ENCODE data around the gene PPARD.
"Not testable (repeated sequence)": the region's sequence is repeated elsewhere in the genome, so short reads cannot be mapped to it uniquely, and the experiment has no call there.

Gene PPARD

DNA sequence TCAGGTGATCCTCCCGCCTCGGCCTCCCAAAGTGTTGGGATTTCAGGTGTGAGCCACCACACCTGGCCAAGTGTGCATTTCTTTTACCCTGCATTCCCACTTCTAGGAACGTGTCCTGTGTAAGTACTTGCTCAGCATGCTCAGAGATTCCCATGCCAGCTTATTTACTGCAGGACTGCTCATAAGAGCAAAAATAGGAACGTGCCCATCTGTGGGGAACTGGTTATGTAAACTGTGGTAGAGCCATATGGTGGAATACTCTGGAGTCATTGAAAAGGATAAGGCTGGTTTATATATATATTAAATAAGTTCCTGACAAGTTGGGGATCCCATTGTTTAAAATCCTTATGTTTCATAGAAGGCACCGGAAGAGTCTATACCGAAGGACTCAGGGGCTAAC is 71.6 kb downstream of the PPARD start:
- no peak for DNase-seq

DNA sequence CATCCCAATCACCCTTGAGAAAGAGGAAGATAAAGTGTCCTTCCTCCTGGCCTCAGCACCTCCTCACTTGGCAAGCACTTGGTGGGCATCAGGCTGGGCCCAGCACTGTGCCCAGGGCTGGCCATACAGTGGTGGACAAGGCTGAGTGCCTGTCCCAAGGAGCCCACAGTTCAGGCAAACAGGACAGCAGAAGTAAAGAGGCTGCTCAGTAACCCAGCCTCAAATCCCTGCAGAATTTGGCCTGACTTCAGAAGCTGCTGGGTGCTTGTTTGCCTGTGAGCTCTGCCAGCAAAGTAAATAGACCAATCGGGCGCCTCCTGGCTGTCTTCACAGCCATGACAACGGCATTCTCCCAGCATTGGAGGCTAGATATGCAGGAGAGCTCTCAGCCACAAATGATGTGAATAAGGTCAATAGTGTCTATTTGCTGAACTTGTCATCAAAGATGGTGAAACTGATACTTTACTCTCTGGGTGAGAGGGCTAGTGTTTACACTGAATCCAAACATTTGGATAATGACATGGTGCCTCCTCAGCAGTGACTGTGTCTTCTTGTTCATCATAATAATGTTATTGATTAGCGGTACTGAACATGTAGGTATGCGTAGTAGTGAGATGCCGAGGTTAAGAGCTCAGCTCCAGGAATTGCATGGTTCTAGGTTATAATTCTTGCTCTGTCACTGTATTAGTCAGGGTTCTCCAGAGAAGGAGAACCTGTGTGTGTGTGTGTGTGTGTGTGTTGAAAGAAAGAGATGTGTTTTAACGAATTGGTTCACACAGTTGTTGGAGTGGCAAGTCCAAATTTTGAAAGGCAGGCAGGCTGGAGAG is 72.9 kb downstream of the PPARD start:
- DNase-seq = peak; percentile 16

DNA sequence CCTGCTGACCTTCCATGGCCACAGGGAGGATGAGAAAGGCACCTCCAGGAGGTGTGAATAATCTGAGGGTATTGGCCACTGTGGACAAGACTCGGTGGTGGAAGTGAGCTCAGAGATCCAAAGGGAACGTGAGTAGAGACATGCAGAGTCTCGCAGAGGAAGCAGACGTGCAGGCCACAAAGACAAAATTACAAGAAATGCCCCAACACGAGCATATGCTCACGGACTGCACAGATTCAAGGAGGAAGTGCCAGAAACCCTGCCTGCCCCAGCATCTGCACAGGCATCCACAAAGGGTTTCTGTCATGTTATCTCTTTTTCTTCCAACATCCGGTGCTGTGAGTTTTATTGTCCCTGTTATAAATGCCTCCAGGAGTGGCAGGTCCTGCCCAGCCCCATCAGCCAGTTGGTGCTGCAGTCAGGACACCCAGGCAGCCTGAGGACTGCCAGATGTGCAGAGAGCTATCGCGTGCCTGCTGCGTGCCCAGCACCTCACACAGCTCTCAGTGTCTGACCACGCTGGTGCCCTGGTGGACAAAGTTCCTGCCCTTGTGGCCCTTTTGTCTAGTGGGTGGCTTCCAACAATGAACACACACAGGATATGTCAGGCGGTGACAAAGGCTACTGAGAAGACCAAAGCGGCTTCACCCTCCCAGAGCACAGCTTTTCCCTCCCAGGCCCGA is 75.8 kb downstream of the PPARD start:
- DNase-seq = no peak

DNA sequence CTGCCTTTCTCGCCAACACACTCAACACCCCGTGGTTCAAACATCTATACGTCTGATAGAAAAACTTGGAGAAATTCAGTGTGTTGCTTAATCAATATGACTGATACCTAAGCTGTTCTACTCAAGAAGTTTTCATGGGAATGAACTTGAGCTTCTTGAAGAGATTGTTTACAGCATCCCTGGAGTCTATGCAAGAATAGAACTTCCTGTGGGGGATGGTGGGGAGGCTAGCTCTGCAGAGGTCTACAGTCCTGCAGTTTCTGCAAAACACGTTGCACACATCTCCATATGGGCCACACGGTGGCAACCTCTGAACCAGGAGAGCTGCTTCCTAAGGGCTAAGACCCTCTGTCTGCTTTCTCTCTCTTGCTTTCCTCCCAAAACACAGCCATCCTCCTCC is 77.1 kb downstream of the PPARD start:
- DNase-seq = no peak

DNA sequence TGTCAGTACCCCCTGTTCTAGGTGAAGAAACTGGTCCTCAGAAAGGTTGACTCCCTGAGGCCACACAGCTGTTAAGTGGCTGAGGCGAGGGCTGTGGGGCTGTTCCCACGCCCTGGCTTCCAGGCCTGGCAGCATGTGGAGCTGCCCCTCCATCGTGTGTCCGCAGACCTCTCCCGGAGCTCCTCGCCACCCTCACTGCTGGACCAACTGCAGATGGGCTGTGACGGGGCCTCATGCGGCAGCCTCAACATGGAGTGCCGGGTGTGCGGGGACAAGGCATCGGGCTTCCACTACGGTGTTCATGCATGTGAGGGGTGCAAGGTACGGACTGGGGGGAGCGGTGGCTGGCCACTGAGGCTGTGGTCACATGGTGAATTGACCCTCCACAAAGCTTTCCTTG is 77.6 kb downstream of the PPARD start:
- no peak for DNase-seq

DNA sequence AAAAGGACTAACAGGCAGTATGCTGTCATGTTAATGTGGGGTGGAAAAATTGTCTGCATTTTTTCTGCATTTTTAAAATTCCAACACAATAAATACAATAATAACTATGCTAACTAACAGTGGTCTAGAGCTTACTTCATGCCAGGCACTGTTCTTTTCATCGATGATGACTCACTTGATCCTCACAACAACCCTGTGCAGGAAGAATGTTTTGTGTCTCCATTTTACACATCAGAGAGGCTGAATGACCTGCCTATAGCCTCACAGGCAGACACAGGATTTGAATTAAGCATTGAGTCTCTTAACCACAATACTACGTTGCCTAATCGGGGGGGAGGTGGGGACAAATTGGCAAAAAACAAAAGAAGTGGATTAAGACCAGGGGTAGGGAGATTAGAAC is 82.9 kb downstream of the PPARD start:
- no peak for DNase-seq

DNA sequence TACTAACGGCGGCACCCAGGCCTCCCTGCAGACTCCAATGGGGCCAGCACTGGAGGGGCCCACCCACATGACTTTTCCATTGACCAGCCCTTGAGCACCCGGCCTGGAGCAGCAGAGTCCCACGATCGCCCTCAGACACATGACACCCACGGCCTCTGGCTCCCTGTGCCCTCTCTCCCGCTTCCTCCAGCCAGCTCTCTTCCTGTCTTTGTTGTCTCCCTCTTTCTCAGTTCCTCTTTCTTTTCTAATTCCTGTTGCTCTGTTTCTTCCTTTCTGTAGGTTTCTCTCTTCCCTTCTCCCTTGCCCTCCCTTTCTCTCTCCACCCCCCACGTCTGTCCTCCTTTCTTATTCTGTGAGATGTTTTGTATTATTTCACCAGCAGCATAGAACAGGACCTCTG is 83.7 kb downstream of the PPARD start:
- no peak for DNase-seq

DNA sequence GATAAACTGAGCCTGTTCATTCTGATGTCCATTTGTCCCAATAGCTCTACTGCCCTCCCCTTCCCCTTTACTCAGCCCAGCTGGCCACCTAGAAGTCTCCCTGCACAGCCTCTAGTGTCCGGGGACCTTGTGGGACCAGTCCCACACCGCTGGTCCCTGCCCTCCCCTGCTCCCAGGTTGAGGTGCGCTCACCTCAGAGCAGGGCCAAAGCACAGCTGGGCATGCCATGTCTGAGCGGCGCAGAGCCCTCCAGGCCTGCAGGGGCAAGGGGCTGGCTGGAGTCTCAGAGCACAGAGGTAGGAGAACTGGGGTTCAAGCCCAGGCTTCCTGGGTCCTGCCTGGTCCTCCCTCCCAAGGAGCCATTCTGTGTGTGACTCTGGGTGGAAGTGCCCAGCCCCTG is 85.1 kb downstream of the PPARD start:
- DNase-seq = no peak

DNA sequence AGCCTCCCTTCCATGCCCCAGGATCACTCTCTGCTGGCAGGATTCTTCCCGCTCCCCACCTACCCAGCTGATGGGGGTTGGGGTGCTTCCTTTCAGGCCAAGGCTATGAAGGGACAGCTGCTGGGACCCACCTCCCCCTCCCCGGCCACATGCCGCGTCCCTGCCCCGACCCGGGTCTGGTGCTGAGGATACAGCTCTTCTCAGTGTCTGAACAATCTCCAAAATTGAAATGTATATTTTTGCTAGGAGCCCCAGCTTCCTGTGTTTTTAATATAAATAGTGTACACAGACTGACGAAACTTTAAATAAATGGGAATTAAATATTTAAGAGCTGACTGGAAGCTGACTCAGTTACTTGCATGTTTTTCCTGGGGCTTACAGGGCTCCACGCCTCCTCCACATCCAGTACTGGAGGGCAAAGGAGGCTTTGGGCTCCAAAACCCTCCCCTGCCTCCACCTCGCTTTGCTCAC is 85.5 kb downstream of the PPARD start:
- DNase-seq = no peak

DNA sequence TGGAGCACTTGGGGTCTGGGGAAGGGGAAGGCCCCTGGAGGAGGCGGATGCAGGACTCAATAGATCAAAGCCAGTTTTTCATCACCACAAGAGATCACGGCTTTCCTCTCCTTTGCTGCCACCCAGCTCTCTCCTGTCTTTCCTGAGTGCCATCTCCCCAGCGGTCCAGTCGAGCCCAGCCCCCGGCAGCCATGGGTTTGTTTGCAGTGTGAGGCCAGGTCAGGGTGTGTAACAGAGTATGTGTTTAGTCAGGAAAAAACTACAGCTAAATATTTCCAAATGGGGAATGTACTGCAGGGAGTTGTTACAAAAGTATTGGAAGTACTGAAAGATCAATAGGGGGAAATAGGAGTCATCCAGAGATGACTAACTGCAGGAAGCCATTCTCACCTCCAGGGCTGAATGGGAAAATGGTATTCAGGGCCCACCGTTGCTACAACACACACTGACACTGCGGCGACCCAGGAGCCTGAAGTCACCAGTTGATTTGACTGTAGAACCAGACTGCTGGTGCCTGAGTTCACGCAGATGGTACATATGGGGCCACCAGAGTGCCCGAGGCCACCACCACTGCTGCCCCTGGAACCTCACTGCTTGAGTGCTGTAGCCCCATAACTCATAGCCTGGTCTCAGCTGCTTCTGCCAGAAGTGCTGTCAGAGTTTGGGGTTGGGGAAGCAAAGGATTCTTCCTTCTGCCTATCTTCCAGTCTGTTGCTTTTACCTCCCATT is 86.2 kb downstream of the PPARD start:
- DNase-seq = no peak

DNA sequence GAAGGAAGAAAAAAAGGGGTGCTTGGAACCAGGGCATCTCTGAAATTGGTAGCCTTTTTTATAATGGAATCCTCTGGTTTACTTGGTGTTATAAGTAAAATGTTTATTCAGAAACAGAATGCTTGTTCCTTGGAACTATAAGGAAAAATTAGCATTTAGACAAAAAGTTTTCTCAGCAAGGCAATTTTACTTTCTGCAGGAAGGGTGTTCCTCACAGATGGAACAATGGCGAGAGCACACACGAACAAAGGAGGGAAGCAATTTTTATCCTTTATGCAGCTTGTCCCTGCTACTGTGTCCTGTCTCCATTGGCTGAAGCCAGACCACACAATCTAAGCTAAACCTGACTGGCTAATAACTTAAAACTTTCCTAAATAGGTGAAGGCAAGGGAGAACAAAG is 87.1 kb downstream of the PPARD start:
- no peak for DNase-seq

DNA sequence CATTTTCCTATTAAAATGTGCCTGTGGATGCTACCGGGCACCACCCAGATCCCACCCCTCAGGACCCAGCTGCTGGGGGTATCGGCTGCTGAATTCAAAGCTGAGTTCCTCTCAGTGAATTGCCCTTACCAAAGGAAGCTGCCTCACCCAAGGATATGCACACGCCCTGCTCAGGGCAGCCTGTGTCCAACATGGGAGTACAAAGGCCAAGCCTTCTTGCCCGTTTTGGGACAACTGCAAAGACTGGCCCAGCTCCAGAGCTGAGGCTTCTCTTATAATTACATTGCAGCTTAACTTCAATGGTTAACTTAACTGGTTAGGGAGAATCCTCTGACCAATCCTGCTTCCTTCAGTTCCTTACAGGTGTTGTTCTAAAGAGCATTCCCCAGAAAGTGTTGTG is 89.9 kb downstream of the PPARD start:
- no peak for DNase-seq

DNA sequence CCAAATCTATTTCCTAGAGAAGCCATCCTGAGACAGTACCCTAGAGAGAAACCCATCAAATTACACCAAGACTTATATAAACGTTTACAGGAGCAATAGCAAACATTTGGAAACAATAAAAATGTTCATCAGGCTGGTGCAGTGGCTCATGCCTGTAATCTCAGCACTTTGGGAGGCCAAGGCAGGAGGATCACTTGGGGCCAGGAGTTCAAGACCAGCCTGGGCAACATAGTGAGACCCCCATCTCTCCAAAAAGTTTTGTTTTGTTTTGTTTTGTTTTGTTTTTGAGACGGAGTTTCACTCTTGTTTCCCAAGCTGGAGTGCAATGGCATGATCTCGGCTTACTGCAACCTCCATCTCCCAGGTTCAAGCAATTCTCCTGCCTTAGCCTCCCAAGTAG is 90.3 kb downstream of the PPARD start:
- not testable (repeated sequence) for DNase-seq

DNA sequence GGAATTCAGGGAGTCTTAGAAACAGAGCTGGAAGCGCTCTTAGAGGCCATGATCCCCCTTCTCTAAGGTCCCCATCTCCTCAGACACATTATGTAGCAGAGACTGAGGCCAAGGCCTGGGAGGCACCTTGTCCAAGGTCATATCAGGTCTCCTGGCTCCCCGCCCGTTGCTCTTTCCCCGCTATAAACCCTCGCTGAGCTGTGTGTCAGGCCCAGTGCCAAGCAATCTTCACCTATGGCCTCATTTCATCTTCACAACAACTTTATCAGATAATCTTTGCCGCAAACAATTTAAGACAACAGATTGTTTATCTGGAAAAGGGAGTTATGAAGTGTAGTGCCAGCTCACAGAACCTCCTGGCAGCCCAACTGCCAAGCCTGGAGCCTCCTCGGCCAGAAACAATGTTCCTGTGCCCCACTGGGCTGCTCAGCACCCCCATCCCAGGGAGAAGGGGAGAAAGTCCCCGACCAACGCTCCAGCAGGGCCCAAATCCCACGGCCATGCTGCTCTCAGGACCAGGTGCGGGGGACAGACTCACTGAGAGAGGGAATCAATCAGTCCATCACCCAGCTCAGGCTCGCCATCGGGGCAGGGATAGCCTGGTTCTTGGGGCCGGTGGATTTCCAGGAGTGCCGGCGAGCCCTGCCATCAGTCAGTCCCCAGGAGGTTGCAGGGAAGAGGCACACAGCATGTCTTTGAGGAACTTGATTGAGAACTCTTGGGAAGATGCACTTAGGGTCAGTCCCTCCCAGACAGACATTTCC is 92.9 kb downstream of the PPARD start:
- no peak for DNase-seq

DNA sequence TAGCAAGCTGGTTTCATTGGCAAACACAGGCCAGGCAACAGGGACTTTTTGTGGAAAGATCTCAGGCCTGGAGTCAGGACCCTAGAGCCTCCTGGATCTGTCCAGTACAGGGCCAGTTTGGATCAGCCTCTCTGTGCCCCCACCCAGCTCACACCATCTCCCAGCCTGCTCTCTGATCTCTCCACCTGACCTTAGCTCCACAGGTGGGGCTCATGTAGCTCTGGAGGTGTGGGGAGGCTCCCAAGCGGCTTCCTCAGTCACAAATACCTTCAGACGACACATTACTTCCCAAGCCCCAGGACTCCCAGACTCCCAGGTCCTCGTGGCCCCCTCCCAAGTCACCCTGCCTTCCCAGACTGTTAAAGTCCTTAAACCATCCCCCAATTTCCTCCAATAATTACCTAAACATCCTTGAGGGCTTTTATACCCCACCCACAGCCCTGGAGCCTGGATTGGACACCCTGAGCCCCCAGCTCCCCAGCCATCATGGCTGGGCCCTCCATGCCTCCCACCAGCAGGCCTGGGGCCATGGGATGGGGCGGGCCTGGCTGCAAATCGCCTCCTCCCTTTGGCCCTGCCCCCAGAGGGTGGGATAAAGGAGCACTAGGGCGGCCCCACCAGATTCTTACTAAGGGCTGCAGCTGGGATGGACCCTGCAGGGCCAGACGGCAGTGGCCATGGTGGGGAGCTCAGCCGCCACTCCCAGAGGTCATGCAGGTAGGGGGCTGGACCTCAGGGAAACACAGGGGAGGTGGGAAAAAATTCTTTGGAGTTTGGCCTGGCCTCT is 93.9 kb downstream of the PPARD start:
- DNase-seq = no peak

DNA sequence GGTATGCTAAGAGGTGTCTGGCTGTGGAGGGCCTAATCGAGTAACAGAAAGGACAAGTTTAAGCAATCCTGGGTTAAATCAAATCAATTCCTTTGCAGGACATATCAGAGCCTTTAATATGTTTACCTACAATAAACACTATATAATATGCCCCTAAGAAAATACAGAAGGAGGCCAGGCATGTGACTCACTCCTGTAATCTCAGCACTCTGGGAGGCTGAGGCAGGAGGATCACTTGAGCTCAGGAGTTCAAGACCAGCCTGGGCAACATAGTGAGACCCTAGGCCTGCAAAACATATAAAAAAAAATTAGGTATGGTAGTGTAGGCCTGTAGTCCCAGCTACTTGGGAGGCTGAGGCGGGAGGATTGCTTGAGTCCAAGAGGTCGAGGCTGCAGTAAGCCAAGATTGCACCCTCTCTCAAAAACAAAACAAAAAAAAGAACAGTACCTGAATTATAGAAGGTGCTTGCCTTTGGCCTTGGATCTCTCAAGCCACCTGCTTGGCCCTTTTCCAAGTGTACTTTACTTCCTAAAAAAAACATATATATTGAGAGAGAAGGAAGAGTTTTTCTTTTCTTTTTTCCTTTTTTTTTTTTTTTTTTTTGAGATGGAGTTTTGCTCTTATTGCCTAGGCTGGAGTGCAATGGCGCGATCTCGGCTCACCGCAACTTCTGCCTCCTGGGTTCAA is 96.2 kb downstream of the PPARD start:
- not testable (repeated sequence) for DNase-seq

DNA sequence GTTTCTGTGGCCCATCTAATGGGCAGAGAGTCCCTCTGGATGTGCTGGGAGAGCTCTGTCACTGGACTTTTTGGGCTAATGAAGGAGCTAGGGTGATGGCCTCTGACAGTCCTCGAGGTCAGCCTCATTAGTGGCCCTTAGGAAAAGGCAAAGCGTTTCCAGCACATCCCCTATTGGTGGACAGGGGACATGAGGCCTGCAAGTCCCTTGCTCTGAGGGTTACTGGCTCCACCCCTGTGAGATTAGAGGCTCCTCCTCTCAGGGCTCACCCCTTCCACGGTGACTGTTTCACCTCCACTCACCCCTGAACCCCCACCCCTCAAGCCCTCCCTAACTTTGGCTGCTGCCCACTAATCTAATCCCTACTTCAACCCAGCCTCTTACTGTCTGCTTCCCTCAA is 97.0 kb downstream of the PPARD start:
- no peak for DNase-seq

DNA sequence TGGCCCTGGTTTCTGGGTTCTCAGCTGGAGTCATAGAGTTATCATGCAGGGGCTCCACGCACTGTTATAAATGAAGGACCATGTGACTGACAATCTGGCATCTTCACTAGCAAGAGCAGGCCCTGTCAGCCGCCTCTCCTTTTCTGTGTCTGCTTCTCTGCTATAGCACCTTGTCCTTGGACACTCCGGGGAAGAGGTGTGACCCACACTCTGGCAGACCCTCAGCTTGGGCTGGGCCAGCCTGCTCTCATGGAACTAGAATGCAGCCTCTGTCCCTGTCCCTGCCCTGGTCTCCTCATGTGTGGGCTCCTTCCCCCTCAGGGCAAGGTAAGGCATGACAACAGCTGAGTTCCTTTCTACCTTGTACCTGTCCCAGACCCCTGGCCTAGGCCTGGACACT is 98.8 kb downstream of the PPARD start:
- DNase-seq = no peak

DNA sequence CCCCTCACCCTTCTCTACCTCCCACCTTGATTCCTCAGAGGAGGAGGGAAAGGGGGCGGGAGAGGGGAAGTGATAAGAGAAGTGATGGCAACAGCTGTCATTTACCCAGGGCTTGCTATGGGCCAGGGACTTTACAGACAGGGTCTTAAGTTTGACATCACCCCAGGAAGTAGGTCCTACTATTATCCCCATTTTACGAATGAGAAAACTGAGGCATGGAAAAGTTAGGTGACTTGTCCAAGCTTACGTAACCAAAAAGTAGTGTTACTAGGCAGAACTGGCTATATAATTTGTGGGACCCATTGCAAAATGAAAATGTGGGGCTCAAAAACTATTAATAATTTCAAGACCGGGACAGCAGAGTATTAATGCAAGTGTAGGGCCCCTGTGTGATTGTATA is 99.3 kb downstream of the PPARD start:
- DNase-seq = no peak

DNA sequence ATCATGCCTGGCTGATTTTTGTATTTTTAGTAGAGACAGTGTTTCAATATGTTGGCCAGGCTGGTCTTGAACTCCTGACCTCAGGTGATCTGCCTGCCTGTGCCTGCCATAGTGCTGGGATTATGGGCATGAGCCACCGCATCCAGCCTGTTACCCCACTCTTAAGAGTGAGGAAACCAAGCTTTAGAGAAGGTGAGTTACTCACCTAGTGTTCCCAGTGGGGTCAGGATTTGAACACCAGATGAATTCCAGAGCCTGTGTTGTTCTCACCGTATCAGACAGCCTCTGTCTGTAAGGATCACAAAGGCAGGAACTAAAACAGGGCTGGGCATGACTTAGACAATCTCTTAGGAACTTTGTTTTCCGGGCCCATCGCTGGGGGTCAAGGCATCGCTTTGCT is 100.3 kb downstream of the PPARD start:
- DNase-seq = no peak

DNA sequence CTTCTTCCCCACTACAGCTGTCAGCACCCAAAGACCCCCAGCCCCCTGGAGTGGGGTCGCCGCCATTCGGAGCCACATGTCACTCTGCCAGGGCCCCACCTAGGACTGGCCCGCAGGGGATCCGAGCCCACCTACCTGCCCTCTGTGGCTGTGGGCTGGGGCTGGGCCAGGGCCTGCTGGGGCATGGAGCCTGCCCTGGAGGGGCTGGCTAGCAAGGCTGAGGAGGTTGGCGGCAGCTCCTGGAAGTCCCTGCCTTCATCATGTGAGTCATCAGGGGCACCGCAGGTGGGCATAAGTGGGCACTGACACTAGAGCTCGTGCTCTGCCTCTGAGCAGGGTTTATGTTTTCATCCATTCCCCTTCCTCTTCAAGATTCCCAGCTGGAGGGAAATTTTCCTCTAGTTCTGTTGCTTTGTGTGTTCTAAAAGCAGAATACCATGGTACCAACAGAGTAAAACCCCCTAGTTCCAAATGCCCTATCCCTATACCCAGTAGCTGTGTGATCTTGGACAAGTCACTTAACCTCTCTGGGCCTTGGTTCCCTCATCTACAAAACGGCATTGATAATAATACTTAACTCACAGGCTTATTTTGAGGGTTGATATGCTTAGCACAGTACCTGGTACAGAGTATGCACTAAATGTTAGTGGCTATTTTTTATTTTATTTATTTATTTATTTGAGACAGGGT is 101.1 kb downstream of the PPARD start:
- no peak for DNase-seq

All from NCI-H2171 (cell line).